Activated CD8-positive, alpha-beta T cell treated with anti-CD3 and anti-CD28 coated beads for 36 hours (primary cell): ENCODE data around the gene TRERF1. TPM values are rescaled to one million over a fixed set of nuclear protein-coding genes. Genes with fewer than 3 reads are reported as not detected.

Experiments
- ATAC-seq: fragments of 200-7000 bp; cut with Tn5 transposase; one replicate; pipeline ENCODE4 v1.10.0; 2021; ENCODE audit warnings: mild to moderate bottlenecking, moderate library complexity
- CTCF ChIA-PET: fragments of 350-600 bp; sonication (Branson Sonifier 250); formaldehyde crosslinking; loops from one replicate; lab custom pipeline; 2021; ENCODE audit warnings: antibody characterized with exemption; lab: Charles Lee
- POLR2A ChIA-PET: fragments of 350-600 bp; sonication (Branson Sonifier 250); formaldehyde crosslinking; loops from one replicate; lab custom pipeline; 2021; ENCODE audit warnings: antibody characterized with exemption; lab: Charles Lee
- DNase-seq: peaks from one replicate; pipeline ENCODE4 v3.0.0-alpha.2; 2020
- H3K27ac Mint-ChIP-seq: one replicate; pipeline ENCODE4 v1.8.0; 2021; ENCODE audit warnings: mild to moderate bottlenecking, mixed read lengths
- H3K27me3 Mint-ChIP-seq: one replicate; pipeline ENCODE4 v1.8.0; 2021; ENCODE audit warnings: mixed read lengths
- H3K36me3 Mint-ChIP-seq: one replicate; pipeline ENCODE4 v1.8.0; 2021; ENCODE audit warnings: low read depth, mixed read lengths
- H3K4me1 Mint-ChIP-seq: one replicate; pipeline ENCODE4 v1.8.0; 2021; ENCODE audit warnings: low read depth, mixed read lengths
- H3K4me3 Mint-ChIP-seq: one replicate; pipeline ENCODE4 v1.8.0; 2021; ENCODE audit warnings: mild to moderate bottlenecking, moderate library complexity, mixed read lengths
- H3K9me3 Mint-ChIP-seq: one replicate; pipeline ENCODE4 v1.8.0; 2021; ENCODE audit warnings: mixed read lengths
- CTCF ChIP-seq: fragments of 200-600 bp; IDR thresholded peaks from one replicate; pipeline ENCODE4 v1.8.0; 2022; ENCODE audit warnings: antibody characterized with exemption, mild to moderate bottlenecking
- intact Hi-C: fragments of 100-400 bp; cut with micrococcal nuclease; formaldehyde crosslinking; loops from one replicate; pipeline ENCODE4 v1.10.0; 2022
- total RNA-seq, 2 experiments: library from RNA; stranded (reverse); gene quantifications; one replicate each; pipeline ENCODE4 v1.2.3, GENCODE V29; 2021

The TRERF1 gene
- total RNA-seq, 2 experiments from 2014 or later, result 6.5 to 6.9 TPM

GRCh38 chr6:42243046-42243445, 208.7 kb downstream of the TRERF1 start:
- Mint-ChIP-seq H3K36me3 (peaks cover 1% of the 10 kb centered on the region), H3K4me1 (no peaks in the 10 kb centered on the region), H3K9me3 (no peaks in the 10 kb centered on the region), H3K27ac (no peak overlapping the region), H3K4me3 (no peak overlapping the region), H3K27me3 (no peaks in the 10 kb centered on the region)
- DNase-seq (no peak), ATAC-seq (no peak)
- ChIA-PET POLR2A (interaction anchor here (0.7 kb wide), 1 partner anchor 204 kb away, joined by 3 read pairs; no protein-coding TSS in a partner anchor), CTCF (interaction anchor here (1.5 to 1.9 kb wide), 2 partner anchors 12 to 139 kb away, joined by 6 read pairs; no protein-coding TSS in a partner anchor)
- no peak for TF ChIP-seq CTCF
- intact Hi-C loops, result no loop called here

DNA sequence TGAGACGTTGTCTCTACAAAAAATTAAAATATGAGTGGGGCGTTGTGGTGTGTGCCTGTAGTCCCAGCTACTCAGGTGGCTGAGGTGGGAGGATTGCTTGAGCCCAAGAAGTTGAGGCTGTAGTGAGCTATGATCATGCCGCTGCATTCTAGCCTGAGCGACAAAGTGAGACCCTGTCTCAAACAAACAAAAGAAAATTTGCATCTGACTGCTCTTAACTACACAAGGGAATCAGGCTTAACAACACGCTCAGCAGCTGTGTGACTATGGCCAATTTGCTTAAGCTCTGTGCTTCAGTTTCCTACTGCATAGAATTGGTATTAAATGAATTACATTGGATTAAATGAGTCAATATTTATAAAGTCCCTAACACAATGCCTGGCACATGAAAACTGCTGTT, 209.8 kb downstream of the TRERF1 start:
- Mint-ChIP-seq H3K4me3 (no peak overlapping the region), H3K9me3 (no peaks in the 10 kb centered on the region), H3K27ac (no peak overlapping the region), H3K4me1 (peaks cover 2% of the 10 kb centered on the region), H3K27me3 (no peaks in the 10 kb centered on the region), H3K36me3 (peaks cover 1% of the 10 kb centered on the region)
- ChIA-PET CTCF (interaction anchor here (0.6 to 1.9 kb wide), 5 partner anchors 10 to 497 kb away, joined by 3 to 6 read pairs (median 3); no protein-coding TSS in a partner anchor), POLR2A (no interaction called here)
- ATAC-seq (no peak), DNase-seq (no peak)
- no peak for TF ChIP-seq CTCF
- intact Hi-C loops, result no loop called here

GRCh38 chr6:42239736-42240375, 211.9 kb downstream of the TRERF1 start:
- ChIA-PET POLR2A (interaction anchor here (1.0 kb wide), 1 partner anchor 308 kb away, joined by 3 read pairs; no protein-coding TSS in a partner anchor), CTCF (interaction anchor here (1.8 kb wide), 1 partner anchor 308 kb away, joined by 7 read pairs; no protein-coding TSS in a partner anchor)
- ATAC-seq, result no peak
- peaks cover 5% of the 10 kb centered on the region for H3K4me1 Mint-ChIP-seq
- H3K36me3 Mint-ChIP-seq, result peaks cover 2% of the 10 kb centered on the region
- intact Hi-C loops, result no loop called here
- TF ChIP-seq CTCF, result no peak
- H3K4me3 Mint-ChIP-seq, result no peak overlapping the region
- no peaks in the 10 kb centered on the region for H3K9me3 Mint-ChIP-seq
- no peak overlapping the region for H3K27ac Mint-ChIP-seq
- no peaks in the 10 kb centered on the region for H3K27me3 Mint-ChIP-seq
- DNase-seq, result no peak

DNA sequence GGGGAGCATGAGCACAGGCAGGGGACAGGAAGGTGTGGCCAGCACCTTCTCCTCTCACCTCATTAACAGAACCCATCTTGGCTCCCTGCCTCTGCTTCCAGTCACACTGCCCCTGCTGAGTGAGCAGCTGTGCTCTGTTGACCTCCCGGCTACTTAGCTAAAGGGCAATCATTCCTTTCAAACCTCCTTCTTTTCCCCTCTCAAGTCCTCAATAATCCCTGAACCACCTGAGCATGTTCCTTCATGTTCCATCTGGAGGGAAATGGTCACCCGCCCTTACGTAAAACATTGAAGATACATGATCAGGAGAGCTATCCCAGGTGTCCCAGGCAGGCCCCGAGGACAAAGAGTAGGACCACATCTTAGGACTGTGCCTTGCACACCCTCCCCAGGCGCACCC, 212.4 kb downstream of the TRERF1 start:
- CTCF ChIA-PET, result interaction anchor here (1.8 kb wide), 1 partner anchor 308 kb away, joined by 7 read pairs; no protein-coding TSS in a partner anchor

More for the DNA sequence above, 212.4 kb downstream of the TRERF1 start:
- Mint-ChIP-seq H3K27me3 (no peaks in the 10 kb centered on the region), H3K9me3 (no peaks in the 10 kb centered on the region), H3K4me1 (peaks cover 5% of the 10 kb centered on the region), H3K36me3 (peaks cover 2% of the 10 kb centered on the region), H3K4me3 (no peak overlapping the region), H3K27ac (no peak overlapping the region)
- no peak for ATAC-seq
- no peak for TF ChIP-seq CTCF
- POLR2A ChIA-PET, result interaction anchor here (1.0 kb wide), 1 partner anchor 308 kb away, joined by 3 read pairs; no protein-coding TSS in a partner anchor
- intact Hi-C loops, result no loop called here
- DNase-seq, result no peak
